ENCODE results near the gene LMO1.

GRCh38 chr11:8263109-8263768 is 439 bp downstream of the LMO1 start:
- TF ChIP-seq CTCF (conservative IDR thresholded peaks at IDR 0.05 in 1 of 2, IDR thresholded peaks at IDR 0.05 in 1 of 2; ENCODE audit: extremely low read depth in 1 of 2, insufficient read depth in 1 of 2, low read depth in 1 of 2, low read length in 2 of 2) (no peak), EZH2 (IDR thresholded peaks at IDR 0.05; ENCODE audit: borderline replicate concordance, low read length) (no peak)

Data from mammary epithelial cell (primary cell).